Transverse colon (tissue), 4 donors: ENCODE data around the gene CRYBG1. TPM values are rescaled to one million over a fixed set of nuclear protein-coding genes. Genes with fewer than 3 reads are reported as not detected.

Experiments
- DNase-seq: peaks from one replicate; pipeline ENCODE4 v3.0.0-alpha.2; 2019
- H3K27ac ChIP-seq, 4 donors: fragments of 200-600 bp; sonication (generic); 2 replicates each; pipeline ENCODE4 v1.5.1; 2016 to 2018; ENCODE audit warnings: inconsistent platforms in 4 of 4
- H3K27me3 ChIP-seq: fragments of 200-600 bp; sonication (generic); 2 replicates; pipeline ENCODE4 v1.5.1; 2017; ENCODE audit warnings: inconsistent platforms
- H3K36me3 ChIP-seq, 4 donors: fragments of 200-600 bp; sonication (generic); 2 replicates each; pipeline ENCODE4 v1.5.1; 2017 to 2019; ENCODE audit warnings: inconsistent platforms in 4 of 4
- H3K4me1 ChIP-seq, 4 donors: fragments of 200-600 bp; sonication (generic); 2 replicates each; pipeline ENCODE4 v1.5.1; 2017 to 2020; ENCODE audit warnings: inconsistent platforms in 4 of 4
- H3K4me3 ChIP-seq, 4 donors: fragments of 200-600 bp; sonication (generic); 1 replicate in 1 of 4; 2 replicates in 3 of 4; pipeline versions ENCODE4 v1.5.1 to v1.6.1; 2017 to 2019; ENCODE audit warnings: inconsistent platforms in 4 of 4
- H3K9me3 ChIP-seq, 2 donors: fragments of 200-600 bp; sonication (generic); 2 replicates each; pipeline ENCODE4 v1.5.1; 2017 to 2019; ENCODE audit warnings: inconsistent platforms in 2 of 2
- CTCF ChIP-seq, 5 experiments: fragments of 200-600 bp in 3 of 5; fragments of 450-650 bp in 2 of 5; sonication (generic) in 3 of 5; IDR thresholded peaks; 1 replicate in 2 of 5; 2 replicates in 3 of 5; pipeline ENCODE4 v1.5.1; 2016 to 2017; ENCODE audit warnings: antibody characterized with exemption in 5 of 5, inconsistent platforms in 3 of 5, mild to moderate bottlenecking in 2 of 5, moderate library complexity in 1 of 5
- EP300 ChIP-seq: sonication (generic); formaldehyde crosslinking; IDR thresholded peaks from one replicate; pipeline ENCODE4 v1.6.1; 2017; ENCODE audit warnings: antibody characterized with exemption, low read depth
- POLR2A ChIP-seq: fragments of 450-650 bp; IDR thresholded peaks from one replicate; pipeline ENCODE4 v1.6.1; 2016; ENCODE audit warnings: antibody characterized with exemption, mild to moderate bottlenecking, moderate library complexity
- POLR2AphosphoS5 ChIP-seq, 3 donors: sonication (generic); formaldehyde crosslinking; IDR thresholded peaks; one replicate each; pipeline ENCODE4 v1.6.1; 2016; ENCODE audit warnings: antibody characterized with exemption in 3 of 3
- WGBS, 2 donors: methylation state at CpG; one replicate each; pipeline ENCODE4 v1.1.5; 2018; ENCODE audit warnings: low coverage in 1 of 2; 5-methylcytosine and 5-hydroxymethylcytosine counted together
- in situ Hi-C, 4 donors: fragments of 200-750 bp; cut with MboI; loops; one replicate each; pipeline versions ENCODE4 v1.15.0 to v1.15.1; 2017; ENCODE audit warnings: low sequenced_read_pairs in 3 of 4, low pct_ligation_motif_present in 1 of 4, low pct_unique_long_range_greater_than_20kb in 1 of 4
- intact Hi-C: fragments of 100-400 bp; cut with DNase I; formaldehyde crosslinking; loops from one replicate; pipeline ENCODE4 v1.15.1; 2023; ENCODE audit warnings: low total_unique reads
- total RNA-seq, 4 donors: library from RNA; depleted of rRNA; stranded (reverse); fragments of >200 nt; gene quantifications; one replicate each; pipeline ENCODE4 v1.1.0, GENCODE V29; 2016

Gene CRYBG1
- total RNA-seq, 4 donors from 2014 or later, result 64.3 to 112 (median 70.2) TPM

DNA sequence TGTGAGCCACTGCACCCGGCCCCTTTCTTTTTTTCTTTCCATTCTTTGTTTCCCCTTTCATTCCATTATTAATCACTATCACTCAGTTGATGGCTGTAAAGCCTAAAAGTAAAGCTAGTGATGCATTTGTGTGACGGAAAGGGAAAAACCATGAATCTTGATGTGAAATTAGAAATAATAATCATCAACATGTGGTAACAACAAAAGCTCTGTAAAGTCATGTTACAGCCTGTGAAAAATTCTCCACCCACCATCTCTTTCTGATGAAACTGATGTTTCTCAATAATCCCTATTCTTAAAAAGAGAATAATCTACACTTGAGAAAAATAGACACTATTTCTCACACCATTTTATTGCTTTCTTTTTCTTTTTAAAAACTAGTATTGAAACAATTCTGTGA is 80.0 kb downstream of the CRYBG1 start:
- Histone ChIP-seq H3K9me3 (no peaks in the 10 kb centered on the region), H3K27ac (no peak overlapping the region), H3K36me3 (no peaks in the 10 kb centered on the region), H3K27me3 (peaks cover 9% of the 10 kb centered on the region), H3K4me1 (peaks cover 0 to 9% (median 1%) of the 10 kb centered on the region in 4 donors), H3K4me3 (no peak overlapping the region)
- TF ChIP-seq CTCF (IDR thresholded peaks at IDR 0.05) (no peak), POLR2A (no peak)
- in situ Hi-C loops, result loop anchor here (5.0 to 10.0 kb wide), 3 partner anchors 106 to 544 kb away; no protein-coding TSS in a partner anchor
- intact Hi-C loops, result no loop called here
- no peak for DNase-seq
- 56 to 84% methylated on average over 2 of the region's 2 CpGs for WGBS, 2 donors

DNA sequence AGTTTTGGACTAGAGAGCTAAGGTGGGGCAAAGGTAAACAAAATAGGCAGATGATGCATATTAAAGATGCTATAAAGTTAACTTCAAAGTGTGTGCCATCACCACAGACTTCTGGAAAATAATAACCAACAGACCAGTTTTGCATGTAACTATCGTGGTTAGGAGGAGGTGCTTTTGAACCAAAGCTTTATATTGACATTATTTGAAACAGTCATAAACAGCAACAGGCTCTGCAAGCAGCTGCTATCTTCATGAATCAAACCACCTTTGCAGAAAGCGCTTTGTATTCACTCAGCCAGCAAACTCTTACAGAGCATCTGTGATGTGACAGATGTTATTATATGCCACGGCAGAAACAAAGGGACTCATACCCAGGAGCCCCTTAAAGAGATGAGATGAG is 81.9 kb downstream of the CRYBG1 start:
- H3K27ac ChIP-seq, result no peak overlapping the region
- H3K9me3 ChIP-seq, result no peaks in the 10 kb centered on the region
- no peak for DNase-seq
- no peak overlapping the region for H3K4me3 ChIP-seq
- TF ChIP-seq POLR2AphosphoS5 (IDR thresholded peaks at IDR 0.05) (no peak), POLR2A (no peak), CTCF (IDR thresholded peaks at IDR 0.05) (no peak), EP300 (no peak)
- H3K4me1 ChIP-seq, result peaks cover 0 to 18% (median 1%) of the 10 kb centered on the region in 4 donors
- peaks cover 9% of the 10 kb centered on the region for H3K27me3 ChIP-seq
- 0 to 20% methylated on average over 1 to 3 of the region's 3 CpGs for WGBS, 2 donors
- intact Hi-C loops (no loop called here), in situ Hi-C loops (loop anchor here (5.0 to 10.0 kb wide), 3 partner anchors 108 to 542 kb away; no protein-coding TSS in a partner anchor)
- H3K36me3 ChIP-seq, result no peaks in the 10 kb centered on the region

GRCh38 chr6:106444777-106445507 is 84.4 kb downstream of the CRYBG1 start:
- Histone ChIP-seq H3K4me3 (no peak overlapping the region), H3K9me3 (no peaks in the 10 kb centered on the region), H3K36me3 (no peaks in the 10 kb centered on the region), H3K27ac (no peak overlapping the region), H3K4me1 (peaks cover 0 to 25% (median 1%) of the 10 kb centered on the region in 4 donors), H3K27me3 (peaks cover 6% of the 10 kb centered on the region)
- 19 to 42% methylated on average over 3 to 4 of the region's 4 CpGs for WGBS, 2 donors
- in situ Hi-C loops, result loop anchor here (5.0 to 10.0 kb wide), 3 partner anchors 110 to 540 kb away; no protein-coding TSS in a partner anchor
- intact Hi-C loops, result loop anchor here (5.0 kb wide), 1 partner anchor 117 kb away; no protein-coding TSS in a partner anchor
- TF ChIP-seq EP300, result no peak
- peak; percentile 66 to 88 (median 83) for TF ChIP-seq CTCF (IDR thresholded peaks at IDR 0.05)
- no peak for DNase-seq

DNA sequence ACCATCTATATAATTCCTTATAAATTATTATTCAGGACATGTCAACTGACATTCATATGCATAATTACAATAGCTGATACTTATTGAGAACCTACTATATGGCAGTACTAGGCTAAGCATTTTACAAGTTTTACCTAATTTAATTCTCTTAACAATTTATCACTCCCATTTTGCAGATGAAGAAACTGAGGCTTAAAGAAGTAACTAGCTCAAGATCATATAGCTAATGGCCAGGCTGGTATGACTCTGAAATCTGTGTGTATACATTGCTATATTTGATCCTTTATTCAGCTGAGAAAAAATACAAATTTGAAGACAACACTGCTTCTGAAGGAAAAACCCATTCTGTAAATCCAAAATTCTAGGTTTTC is 85.0 kb downstream of the CRYBG1 start:
- TF ChIP-seq EP300, result no peak
- no peak for TF ChIP-seq POLR2AphosphoS5 (IDR thresholded peaks at IDR 0.05)
- no peak for TF ChIP-seq POLR2A
- no peak for TF ChIP-seq CTCF (IDR thresholded peaks at IDR 0.05)
- Histone ChIP-seq H3K27ac (no peak overlapping the region), H3K36me3 (no peaks in the 10 kb centered on the region), H3K4me3 (no peak overlapping the region), H3K4me1 (peaks cover 0 to 28% (median 1%) of the 10 kb centered on the region in 4 donors), H3K27me3 (peaks cover under 1% of the 10 kb centered on the region), H3K9me3 (no peaks in the 10 kb centered on the region)
- DNase-seq, result no peak
- in situ Hi-C loops (loop anchor here (5.0 to 10.0 kb wide), 3 partner anchors 111 to 539 kb away; no protein-coding TSS in a partner anchor), intact Hi-C loops (loop anchor here (5.0 kb wide), 1 partner anchor 117 kb away; no protein-coding TSS in a partner anchor)
